ENCODE measurements around the gene MTHFD1L.

MTHFD1L gene

GRCh38 chr6:151059612-151060095 lies 194.2 kb downstream of the MTHFD1L start:
- WGBS, 2 experiments, result 95 to 96% methylated on average over 12 of the region's 12 CpGs
- Histone ChIP-seq H3K36me3 (ENCODE audit: control insufficient read depth, insufficient read depth, low read length) (no peaks in the 10 kb centered on the region), H3K27me3 (ENCODE audit: control insufficient read depth, insufficient read depth, low read length, poor library complexity, severe bottlenecking) (no peaks in the 10 kb centered on the region), H3K27ac (ENCODE audit: insufficient read depth, low read depth, low read length, poor library complexity, severe bottlenecking) (no peak overlapping the region), H3K9me3 (ENCODE audit: control insufficient read depth, low read length) (no peaks in the 10 kb centered on the region), H3K4me3 (ENCODE audit: insufficient read depth, low read depth, low read length) (no peak overlapping the region), H3K4me1 (ENCODE audit: control insufficient read depth, insufficient read depth, low read length) (no peaks in the 10 kb centered on the region)

- no peaks in the 10 kb centered on the region for H3K27me3 ChIP-seq (ENCODE audit: control insufficient read depth, insufficient read depth, low read length, poor library complexity, severe bottlenecking)
- no peak overlapping the region for H3K27ac ChIP-seq (ENCODE audit: insufficient read depth, low read depth, low read length, poor library complexity, severe bottlenecking)
- WGBS, 2 experiments, result 93 to 95% methylated on average over 8 of the region's 8 CpGs
- H3K9me3 ChIP-seq (ENCODE audit: control insufficient read depth, low read length), result no peaks in the 10 kb centered on the region
- no peaks in the 10 kb centered on the region for H3K36me3 ChIP-seq (ENCODE audit: control insufficient read depth, insufficient read depth, low read length)
- H3K4me3 ChIP-seq (ENCODE audit: insufficient read depth, low read depth, low read length), result no peak overlapping the region
- H3K4me1 ChIP-seq (ENCODE audit: control insufficient read depth, insufficient read depth, low read length), result no peaks in the 10 kb centered on the region
Measured at GRCh38 chr6:151060096-151060765, 194.7 kb downstream of the MTHFD1L start.

DNA sequence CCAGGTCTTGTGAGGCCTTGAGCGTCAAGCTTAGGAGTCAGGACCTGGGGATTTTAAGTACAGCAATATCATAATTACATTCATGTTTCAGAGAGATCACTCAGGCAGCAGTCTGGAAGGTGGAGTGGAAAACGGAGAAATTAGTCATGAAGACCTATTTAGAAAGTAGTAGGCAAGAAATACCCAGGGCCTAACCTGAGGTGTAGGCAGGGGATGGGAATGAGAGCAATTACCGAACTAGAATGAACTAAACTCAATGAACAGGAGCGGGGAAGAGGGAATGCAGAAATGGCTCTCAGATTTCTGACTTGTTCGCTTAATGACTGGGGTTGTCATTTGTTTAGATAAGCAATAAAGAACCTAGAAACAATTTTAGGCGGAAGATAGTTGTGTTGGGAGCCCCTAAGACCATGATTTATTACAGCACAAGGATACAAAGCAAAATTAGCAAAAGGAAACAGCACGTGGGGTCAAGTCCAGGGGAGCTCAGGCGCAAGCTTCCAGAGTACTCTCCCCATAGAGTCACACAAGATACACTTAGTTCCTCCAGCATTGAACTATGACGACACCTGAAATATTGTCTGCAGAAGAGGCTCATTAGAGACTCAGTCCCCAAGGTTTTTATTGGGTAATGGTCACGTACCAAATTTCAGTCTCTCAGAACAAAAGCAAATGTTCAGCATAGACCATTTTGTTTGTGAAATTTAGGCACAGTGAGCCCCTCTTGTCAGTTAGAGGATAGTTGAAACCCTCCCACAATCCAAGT lies 195.4 kb downstream of the MTHFD1L start:
- Histone ChIP-seq H3K36me3 (ENCODE audit: control insufficient read depth, insufficient read depth, low read length) (no peaks in the 10 kb centered on the region), H3K27ac (ENCODE audit: insufficient read depth, low read depth, low read length, poor library complexity, severe bottlenecking) (no peak overlapping the region), H3K4me1 (ENCODE audit: control insufficient read depth, insufficient read depth, low read length) (no peaks in the 10 kb centered on the region), H3K9me3 (ENCODE audit: control insufficient read depth, low read length) (no peaks in the 10 kb centered on the region), H3K27me3 (ENCODE audit: control insufficient read depth, insufficient read depth, low read length, poor library complexity, severe bottlenecking) (no peaks in the 10 kb centered on the region), H3K4me3 (ENCODE audit: insufficient read depth, low read depth, low read length) (no peak overlapping the region)
- 94 to 95% methylated on average over 9 to 10 of the region's 10 CpGs for WGBS, 2 experiments

DNA sequence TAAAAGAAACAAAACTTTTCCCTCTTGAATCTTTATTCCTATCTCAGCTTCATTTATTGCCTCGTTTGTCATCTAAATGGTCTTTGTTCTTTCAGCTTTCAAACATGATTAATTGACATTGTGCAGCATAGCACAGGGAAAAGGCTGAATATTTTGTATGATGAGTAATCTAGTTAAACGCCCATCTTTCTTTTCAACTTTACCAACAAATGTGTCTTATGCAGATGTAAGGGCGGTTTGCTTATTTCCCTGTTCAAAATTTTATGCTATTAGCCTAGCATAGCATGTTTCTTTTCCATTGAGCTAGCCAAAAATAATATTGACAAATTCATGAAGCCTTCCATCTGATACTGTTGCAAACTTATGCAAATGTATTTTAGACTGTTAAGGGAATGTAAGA lies 197.8 kb downstream of the MTHFD1L start:
- H3K4me1 ChIP-seq (ENCODE audit: control insufficient read depth, insufficient read depth, low read length), result no peaks in the 10 kb centered on the region
- H3K27ac ChIP-seq (ENCODE audit: insufficient read depth, low read depth, low read length, poor library complexity, severe bottlenecking), result no peak overlapping the region
- 90 to 97% methylated on average over 2 to 3 of the region's 3 CpGs for WGBS, 2 experiments

GRCh38 chr6:151063842-151064647 lies 198.5 kb downstream of the MTHFD1L start:
- Histone ChIP-seq H3K36me3 (ENCODE audit: control insufficient read depth, insufficient read depth, low read length) (no peaks in the 10 kb centered on the region), H3K27ac (ENCODE audit: insufficient read depth, low read depth, low read length, poor library complexity, severe bottlenecking) (no peak overlapping the region), H3K4me1 (ENCODE audit: control insufficient read depth, insufficient read depth, low read length) (no peaks in the 10 kb centered on the region), H3K9me3 (ENCODE audit: control insufficient read depth, low read length) (no peaks in the 10 kb centered on the region), H3K4me3 (ENCODE audit: insufficient read depth, low read depth, low read length) (no peak overlapping the region), H3K27me3 (ENCODE audit: control insufficient read depth, insufficient read depth, low read length, poor library complexity, severe bottlenecking) (no peaks in the 10 kb centered on the region)
- 90 to 95% methylated on average over 11 to 12 of the region's 12 CpGs for WGBS, 2 experiments

More for the DNA sequence above, 197.8 kb downstream of the MTHFD1L start:
- no peaks in the 10 kb centered on the region for H3K27me3 ChIP-seq (ENCODE audit: control insufficient read depth, insufficient read depth, low read length, poor library complexity, severe bottlenecking)
- no peaks in the 10 kb centered on the region for H3K36me3 ChIP-seq (ENCODE audit: control insufficient read depth, insufficient read depth, low read length)
- H3K4me3 ChIP-seq (ENCODE audit: insufficient read depth, low read depth, low read length), result no peak overlapping the region
- no peaks in the 10 kb centered on the region for H3K9me3 ChIP-seq (ENCODE audit: control insufficient read depth, low read length)

GRCh38 chr6:151065027-151065815 lies 199.7 kb downstream of the MTHFD1L start:
- no peaks in the 10 kb centered on the region for H3K4me1 ChIP-seq (ENCODE audit: control insufficient read depth, insufficient read depth, low read length)
- 91 to 94% methylated on average over 10 of the region's 10 CpGs for WGBS, 2 experiments

DNA sequence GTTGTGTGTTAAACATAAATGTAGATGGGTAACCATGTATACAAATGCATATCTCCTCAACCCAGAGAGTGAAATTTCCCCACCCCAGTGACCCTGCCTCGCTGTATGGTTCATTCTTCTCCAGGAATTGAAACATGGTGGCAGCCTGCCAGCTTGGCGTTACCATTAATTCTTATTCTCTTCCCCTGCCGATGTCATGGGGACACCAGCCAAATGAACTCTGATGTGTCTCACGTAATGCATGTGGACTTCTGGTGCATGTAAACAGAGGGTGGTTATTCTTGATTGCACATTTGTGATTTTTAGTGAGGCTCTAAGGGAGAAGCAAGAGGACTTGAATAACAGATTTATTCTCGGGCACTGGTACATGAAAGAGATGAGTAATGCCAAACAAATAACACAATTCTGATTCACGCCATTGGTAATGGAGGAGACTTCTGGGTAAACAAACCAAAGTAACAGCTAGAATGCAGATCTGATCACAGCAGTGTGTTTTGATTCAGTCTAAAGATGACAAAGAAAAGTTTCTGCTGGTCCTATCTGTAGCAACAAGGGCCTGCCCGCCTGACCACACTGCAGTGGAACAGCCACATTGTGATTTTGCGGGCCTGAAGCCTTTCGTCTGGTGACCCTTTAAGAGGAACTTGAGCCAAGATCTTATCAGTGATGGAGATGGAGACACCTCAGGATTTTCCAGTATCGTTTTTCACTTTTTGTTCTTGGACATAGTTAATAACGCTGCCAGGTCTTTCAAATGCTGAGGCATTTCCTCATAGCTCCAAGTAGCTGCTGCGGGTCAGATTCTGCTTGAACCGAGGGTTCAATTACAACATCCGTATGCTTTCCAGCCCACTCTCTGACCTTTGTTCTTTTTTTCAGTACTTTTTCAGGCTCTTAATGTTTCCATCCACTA lies 202.4 kb downstream of the MTHFD1L start:
- H3K27me3 ChIP-seq (ENCODE audit: control insufficient read depth, insufficient read depth, low read length, poor library complexity, severe bottlenecking), result no peaks in the 10 kb centered on the region
- H3K4me3 ChIP-seq (ENCODE audit: insufficient read depth, low read depth, low read length), result no peak overlapping the region
- 95 to 96% methylated on average over 14 of the region's 14 CpGs for WGBS, 2 experiments
- no peaks in the 10 kb centered on the region for H3K36me3 ChIP-seq (ENCODE audit: control insufficient read depth, insufficient read depth, low read length)
- H3K4me1 ChIP-seq (ENCODE audit: control insufficient read depth, insufficient read depth, low read length), result no peaks in the 10 kb centered on the region
- H3K27ac ChIP-seq (ENCODE audit: insufficient read depth, low read depth, low read length, poor library complexity, severe bottlenecking), result no peak overlapping the region
- no peaks in the 10 kb centered on the region for H3K9me3 ChIP-seq (ENCODE audit: control insufficient read depth, low read length)

More at GRCh38 chr6:151065027-151065815, 199.7 kb downstream of the MTHFD1L start:
- Histone ChIP-seq H3K27me3 (ENCODE audit: control insufficient read depth, insufficient read depth, low read length, poor library complexity, severe bottlenecking) (no peaks in the 10 kb centered on the region), H3K36me3 (ENCODE audit: control insufficient read depth, insufficient read depth, low read length) (no peaks in the 10 kb centered on the region), H3K4me3 (ENCODE audit: insufficient read depth, low read depth, low read length) (no peak overlapping the region), H3K27ac (ENCODE audit: insufficient read depth, low read depth, low read length, poor library complexity, severe bottlenecking) (no peak overlapping the region), H3K9me3 (ENCODE audit: control insufficient read depth, low read length) (no peaks in the 10 kb centered on the region)

- H3K27ac ChIP-seq (ENCODE audit: insufficient read depth, low read depth, low read length, poor library complexity, severe bottlenecking), result no peak overlapping the region
- H3K36me3 ChIP-seq (ENCODE audit: control insufficient read depth, insufficient read depth, low read length), result no peaks in the 10 kb centered on the region
- H3K27me3 ChIP-seq (ENCODE audit: control insufficient read depth, insufficient read depth, low read length, poor library complexity, severe bottlenecking), result no peaks in the 10 kb centered on the region
- no peaks in the 10 kb centered on the region for H3K4me1 ChIP-seq (ENCODE audit: control insufficient read depth, insufficient read depth, low read length)
- WGBS, 2 experiments, result 94 to 97% methylated on average over 6 of the region's 6 CpGs
- H3K4me3 ChIP-seq (ENCODE audit: insufficient read depth, low read depth, low read length), result no peak overlapping the region
- H3K9me3 ChIP-seq (ENCODE audit: control insufficient read depth, low read length), result no peaks in the 10 kb centered on the region
Measured at GRCh38 chr6:151068761-151069312, 203.3 kb downstream of the MTHFD1L start.

- Histone ChIP-seq H3K4me1 (ENCODE audit: control insufficient read depth, insufficient read depth, low read length) (no peaks in the 10 kb centered on the region), H3K36me3 (ENCODE audit: control insufficient read depth, insufficient read depth, low read length) (no peaks in the 10 kb centered on the region), H3K27me3 (ENCODE audit: control insufficient read depth, insufficient read depth, low read length, poor library complexity, severe bottlenecking) (no peaks in the 10 kb centered on the region), H3K9me3 (ENCODE audit: control insufficient read depth, low read length) (no peaks in the 10 kb centered on the region), H3K27ac (ENCODE audit: insufficient read depth, low read depth, low read length, poor library complexity, severe bottlenecking) (no peak overlapping the region), H3K4me3 (ENCODE audit: insufficient read depth, low read depth, low read length) (no peak overlapping the region)
- WGBS, 2 experiments, result 95 to 97% methylated on average over 8 of the region's 8 CpGs
Measured at GRCh38 chr6:151069641-151070040, 204.1 kb downstream of the MTHFD1L start.

All from ectodermal cell (in vitro differentiated cells).